ENCODE measurements around the gene ACKR3.

Gene ACKR3

GRCh38 chr2:236587861-236588815 is 18.5 kb downstream of the ACKR3 start:
- no peak for DNase-seq

DNA sequence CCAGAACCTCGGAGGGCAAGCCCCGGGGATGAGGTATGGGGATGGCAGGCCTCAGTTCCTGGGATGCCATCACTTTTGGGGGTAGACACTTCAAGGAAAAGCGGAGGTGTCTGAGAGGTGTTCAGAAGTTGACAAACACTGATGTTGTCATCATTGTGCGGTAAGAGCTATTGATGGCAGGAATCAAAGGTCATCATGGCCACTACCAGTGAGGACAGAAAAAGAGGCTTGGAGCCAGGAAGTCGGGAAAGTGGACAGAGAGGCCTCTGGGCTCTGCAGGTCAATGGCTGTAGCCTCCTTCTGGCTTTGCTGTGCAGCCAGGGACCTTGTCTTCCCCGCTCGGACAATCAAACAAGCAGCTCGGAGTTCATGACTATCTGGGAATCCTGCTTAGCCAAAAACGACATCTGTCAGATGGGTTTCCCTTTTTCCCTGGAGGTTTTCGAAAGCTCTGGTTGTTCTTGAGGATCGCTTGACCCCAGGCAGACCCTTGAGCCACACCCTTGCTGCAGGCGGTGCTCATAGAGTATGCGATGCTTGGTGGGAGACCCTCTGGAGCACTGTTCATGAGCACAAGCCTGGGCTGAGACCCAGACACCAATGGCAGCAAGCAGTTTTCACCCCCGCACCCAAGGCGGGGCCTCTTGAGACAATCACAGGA is 19.4 kb downstream of the ACKR3 start:
- DNase-seq, result no peak

DNA sequence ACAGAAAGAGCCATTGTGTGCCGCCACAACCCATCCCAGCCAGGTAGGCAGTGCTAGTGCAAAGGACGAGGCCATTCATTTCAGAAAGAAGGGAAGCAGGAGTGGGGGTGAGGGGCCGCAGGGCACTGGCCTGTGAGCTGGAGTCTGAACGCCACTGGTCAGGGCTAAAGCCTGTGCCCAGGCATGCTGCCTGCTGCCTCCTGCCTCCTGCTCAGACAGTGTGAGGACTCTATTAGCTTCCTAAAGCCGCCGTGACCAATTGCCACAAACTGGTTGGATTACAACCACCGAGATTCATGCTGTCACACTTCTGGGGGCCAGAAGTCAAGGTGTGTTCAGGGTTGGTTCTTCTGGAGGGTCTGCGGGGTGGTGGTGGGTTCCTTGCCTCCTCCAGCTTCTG is 21.2 kb downstream of the ACKR3 start:
- DNase-seq, result no peak

GRCh38 chr2:236592821-236593220 is 23.2 kb downstream of the ACKR3 start:
- no peak for DNase-seq

GRCh38 chr2:236593531-236593930 is 23.9 kb downstream of the ACKR3 start:
- no peak for DNase-seq

GRCh38 chr2:236593956-236594355 is 24.3 kb downstream of the ACKR3 start:
- no peak for DNase-seq

DNA sequence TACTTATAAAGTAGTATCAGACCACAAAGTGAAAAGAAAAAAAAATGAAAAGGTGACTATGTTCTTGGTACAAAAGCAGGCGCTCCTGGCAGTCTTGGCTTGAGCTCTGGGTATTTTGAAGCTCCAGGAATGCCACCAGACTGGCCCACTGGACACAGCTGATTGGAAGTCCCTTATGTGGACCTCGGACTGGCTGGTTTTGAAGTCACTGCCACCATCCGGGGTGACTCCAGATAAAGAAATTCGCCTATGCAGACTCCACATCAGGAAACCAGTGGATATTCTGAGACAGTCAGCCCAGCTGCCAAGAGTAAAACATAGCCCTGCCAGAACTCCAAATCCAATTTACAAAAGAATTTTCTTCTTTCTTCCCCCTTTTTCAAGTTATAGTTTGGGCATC is 28.0 kb downstream of the ACKR3 start:
- DNase-seq, result no peak

DNA sequence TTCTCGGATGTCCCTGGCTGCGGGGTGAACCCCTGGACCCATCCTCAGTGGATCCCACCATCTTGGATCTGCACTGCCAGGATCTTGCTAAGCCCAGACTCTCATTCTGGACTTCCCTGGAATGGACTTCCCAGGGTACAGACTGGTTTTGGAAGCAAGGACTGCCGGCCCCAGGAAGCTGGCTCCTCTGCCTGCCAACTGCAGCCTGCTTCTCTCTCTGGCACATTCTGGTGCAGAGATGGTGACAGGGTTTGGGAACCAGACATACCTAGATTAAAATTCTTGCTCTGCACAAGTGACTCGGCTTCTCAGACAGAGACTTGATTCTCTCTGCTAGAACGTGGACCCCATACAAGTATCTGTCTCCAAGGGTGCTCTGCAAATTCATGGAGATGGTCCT is 29.4 kb downstream of the ACKR3 start:
- DNase-seq, result no peak

- no peak for DNase-seq
Observed at GRCh38 chr2:236600158-236600557, 30.5 kb downstream of the ACKR3 start.

DNA sequence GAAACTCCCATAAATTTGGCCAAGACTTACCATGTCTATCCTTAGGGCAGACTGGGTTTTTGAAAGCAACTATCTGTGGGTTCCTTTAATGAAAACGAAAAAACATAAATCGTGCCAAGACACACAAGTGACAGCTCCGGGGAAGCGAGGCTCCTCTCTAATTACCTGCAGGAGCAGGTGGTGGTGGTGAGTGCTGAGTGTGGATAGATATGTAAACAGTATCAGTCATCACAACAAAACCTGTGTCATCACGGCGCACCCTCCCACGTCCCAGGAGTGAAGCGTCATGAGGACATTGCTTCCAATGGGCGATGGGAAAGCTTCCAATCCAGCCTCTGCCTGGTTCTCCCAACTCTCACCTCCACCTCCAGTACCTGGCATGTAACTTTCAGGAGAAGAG is 31.3 kb downstream of the ACKR3 start:
- DNase-seq, result no peak

GRCh38 chr2:236601316-236602202 is 31.9 kb downstream of the ACKR3 start:
- DNase-seq, result no peak

- no peak for DNase-seq
Observed at GRCh38 chr2:236602678-236603077, 33.1 kb downstream of the ACKR3 start.

DNA sequence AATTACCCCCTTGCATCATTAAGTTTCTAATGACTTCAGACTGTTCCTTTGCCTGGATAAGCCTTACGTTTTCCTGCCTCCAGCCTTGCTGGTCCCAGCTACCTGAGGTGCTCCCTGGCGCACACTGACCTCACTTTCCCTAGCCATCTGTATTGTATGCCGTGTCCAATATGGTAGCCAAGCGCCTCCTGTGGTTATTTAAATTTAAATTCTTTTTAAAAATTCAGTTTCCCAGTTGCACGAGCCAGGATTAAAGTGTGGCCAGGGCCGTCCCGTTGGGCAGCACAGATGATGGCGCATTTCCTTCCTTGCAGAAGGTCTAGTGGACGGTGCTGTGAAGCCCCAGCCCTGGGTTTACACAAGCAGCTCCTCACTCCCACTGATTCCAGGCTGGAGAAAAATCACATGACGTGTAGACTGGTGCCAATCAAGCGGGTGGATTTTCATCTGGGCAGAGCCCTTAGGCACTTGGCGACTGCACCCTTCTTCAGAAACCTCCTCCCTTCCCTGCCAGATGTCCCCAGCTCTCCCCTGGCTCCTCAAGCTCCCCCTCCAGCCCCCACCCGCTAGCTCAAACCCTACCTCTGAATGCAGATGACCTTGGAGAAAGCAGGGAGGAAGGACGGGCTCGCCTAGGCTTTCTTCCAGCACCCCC is 33.9 kb downstream of the ACKR3 start:
- no peak for DNase-seq

- no peak for DNase-seq
Observed at GRCh38 chr2:236604575-236605344, 35.1 kb downstream of the ACKR3 start.

GRCh38 chr2:236605345-236605734 is 35.7 kb downstream of the ACKR3 start:
- no peak for DNase-seq

- DNase-seq, result no peak
Observed at GRCh38 chr2:236606023-236606422, 36.4 kb downstream of the ACKR3 start.

GRCh38 chr2:236607471-236608187 is 38.0 kb downstream of the ACKR3 start:
- no peak for DNase-seq

DNA sequence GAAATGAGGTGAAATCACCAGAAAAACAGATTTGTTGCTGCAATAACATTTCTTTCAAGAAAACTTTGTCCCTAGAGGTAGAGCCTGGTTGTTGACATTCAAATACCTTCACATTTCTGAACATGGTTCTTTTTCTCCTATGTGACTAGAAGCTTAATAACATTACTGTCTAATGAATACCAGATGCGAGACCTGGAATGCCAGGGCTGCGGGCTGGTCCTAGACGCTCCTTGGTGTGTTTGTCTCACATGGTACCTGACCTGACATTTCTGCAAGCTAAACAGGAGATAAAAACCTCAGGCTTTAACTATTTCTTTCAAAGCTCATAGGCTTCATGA is 38.5 kb downstream of the ACKR3 start:
- DNase-seq, result no peak

DNA sequence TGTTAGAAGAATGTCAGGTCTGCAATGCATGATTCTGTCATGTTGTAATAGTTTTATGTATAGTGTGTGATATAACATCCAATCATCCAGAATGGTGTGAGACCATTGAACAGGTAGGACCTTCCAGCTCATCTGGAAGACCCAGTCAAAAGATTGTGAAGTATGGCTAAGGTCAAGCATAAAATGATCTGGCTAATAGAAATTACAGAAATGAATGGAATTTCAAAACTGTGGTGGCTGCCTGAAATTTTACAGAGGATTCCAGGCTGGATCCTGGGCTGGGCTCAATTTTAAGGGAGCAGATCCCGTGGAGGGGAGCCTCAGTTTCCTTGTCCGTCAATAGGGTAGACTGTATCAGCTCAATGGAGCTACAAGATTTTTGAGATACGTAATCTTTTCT is 39.1 kb downstream of the ACKR3 start:
- no peak for DNase-seq

DNA sequence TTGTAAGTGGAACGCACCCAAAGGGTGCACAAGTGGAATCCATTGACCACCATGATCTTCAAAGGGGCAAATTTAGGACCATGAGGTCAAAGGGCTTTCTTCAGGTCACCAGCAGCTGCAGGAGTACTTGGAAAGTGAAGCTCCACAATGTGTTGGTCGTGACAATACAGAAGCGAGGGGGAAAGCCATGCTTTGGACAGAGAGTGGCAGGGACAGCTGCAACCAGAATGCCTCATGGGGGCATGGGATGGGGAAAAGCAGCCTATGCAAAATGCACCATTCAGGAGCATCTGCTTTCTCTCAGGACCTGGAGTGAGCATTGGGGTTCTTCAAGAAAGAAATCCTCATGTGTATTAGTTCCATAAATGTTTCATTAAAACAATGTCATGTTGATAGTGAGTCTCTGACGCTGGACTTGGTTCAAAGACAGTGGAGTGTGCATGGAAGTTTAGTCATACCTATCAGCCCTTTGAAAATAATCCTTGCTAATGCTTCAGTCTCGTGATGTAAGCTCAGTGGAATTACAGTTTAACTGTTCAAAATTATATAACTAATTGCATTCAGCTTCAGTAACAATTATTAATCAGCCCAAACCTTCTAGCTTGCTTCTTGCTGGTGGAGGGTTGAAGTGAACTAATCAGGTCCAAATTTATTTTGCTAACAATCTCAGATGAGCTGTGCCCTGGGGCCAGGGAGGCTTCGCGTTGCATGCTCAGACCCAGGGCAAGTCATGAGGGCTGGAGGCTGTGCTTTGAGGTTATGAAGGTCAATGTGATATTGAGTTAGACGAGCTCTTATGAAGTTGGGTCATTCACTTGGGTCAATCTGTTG is 41.6 kb downstream of the ACKR3 start:
- DNase-seq, result no peak

All from activated T-cell treated with anti-CD3 and anti-CD28 coated beads, Interleukin-2, amount 50 U/mL, for 48 hours (primary cell).